Endothelial cell (in vitro differentiated cells): ENCODE results near the gene CSNK2A2. TPM values are rescaled to one million over a fixed set of nuclear protein-coding genes. Genes with fewer than 3 reads are reported as not detected.
A peak's percentile ranks its signal among the peaks of the same experiment; 100 is the strongest.

Source experiments
- DNase-seq: peaks from one replicate; pipeline ENCODE4 v3.0.0; 2021; ENCODE audit warnings: low spot score
- H3K27ac Mint-ChIP-seq: one replicate; pipeline ENCODE4 v1.8.0; 2021; ENCODE audit warnings: mixed read lengths, inconsistent platforms; ENCODE audit not compliant: unreplicated experiment
- H3K27me3 Mint-ChIP-seq: one replicate; pipeline ENCODE4 v1.8.0; 2021; ENCODE audit warnings: mild to moderate bottlenecking, moderate library complexity, mixed read lengths, inconsistent platforms; ENCODE audit not compliant: unreplicated experiment
- H3K36me3 Mint-ChIP-seq: one replicate; pipeline ENCODE4 v1.8.0; 2021; ENCODE audit warnings: mild to moderate bottlenecking, low read depth, mixed read lengths, inconsistent platforms; ENCODE audit not compliant: unreplicated experiment
- H3K4me1 Mint-ChIP-seq: one replicate; pipeline ENCODE4 v1.8.0; 2021; ENCODE audit warnings: mild to moderate bottlenecking, mixed read lengths, inconsistent platforms; ENCODE audit not compliant: unreplicated experiment
- H3K4me3 Mint-ChIP-seq: one replicate; pipeline ENCODE4 v1.8.0; 2021; ENCODE audit warnings: mild to moderate bottlenecking, mixed read lengths, inconsistent platforms; ENCODE audit not compliant: unreplicated experiment
- H3K9me3 Mint-ChIP-seq: one replicate; pipeline ENCODE4 v1.8.0; 2021; ENCODE audit warnings: mixed read lengths, inconsistent platforms; ENCODE audit not compliant: unreplicated experiment
- total RNA-seq: library from RNA; stranded (reverse); fragmentation: NEBNext Ultra II Directional; extraction: Animal tissue kit (Norgen Biotek cat#: 25700); gene quantifications from one replicate; pipeline ENCODE4 v1.2.1, GENCODE V29; 2021; ENCODE audit not compliant: unreplicated experiment
- TF ChIP-seq, protein P1 (sequence below): fragments of 200-600 bp; sonication (generic); IDR thresholded peaks from one replicate; pipeline ENCODE4 v1.5.0; 2021; ENCODE audit warnings: antibody characterized with exemption; ENCODE audit not compliant: unreplicated experiment

CSNK2A2 gene
- total RNA-seq, 1 donor from 2014 or later = 149 TPM

DNA sequence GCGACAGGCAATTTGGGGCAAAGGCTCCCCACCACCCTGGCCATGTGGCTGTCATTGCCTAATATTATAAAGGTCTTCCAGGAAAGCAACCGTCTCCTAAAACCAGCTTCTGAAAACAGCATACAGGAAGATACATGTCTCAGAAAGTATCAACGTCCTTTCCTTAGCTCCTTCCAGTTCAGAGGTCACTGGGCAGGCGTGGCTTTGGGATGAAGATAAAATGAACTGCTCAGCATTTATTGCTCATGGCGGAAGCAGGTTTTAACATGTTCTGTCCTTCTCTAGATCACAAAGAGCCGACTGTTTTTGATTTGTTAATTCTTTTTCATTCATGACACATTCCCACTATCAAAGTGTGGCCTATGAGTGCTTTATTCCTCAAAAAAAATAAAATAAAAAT, 76.8 kb downstream of the CSNK2A2 start:
- DNase-seq = no peak
- Mint-ChIP-seq H3K36me3 (peaks cover 6% of the 10 kb centered on the region), H3K4me1 (peaks cover 61% of the 10 kb centered on the region), H3K27ac (peak overlapping the region; percentile 44), H3K9me3 (no peaks in the 10 kb centered on the region), H3K27me3 (peaks cover 9% of the 10 kb centered on the region), H3K4me3 (no peak overlapping the region)
- TF ChIP-seq, protein P1, sequence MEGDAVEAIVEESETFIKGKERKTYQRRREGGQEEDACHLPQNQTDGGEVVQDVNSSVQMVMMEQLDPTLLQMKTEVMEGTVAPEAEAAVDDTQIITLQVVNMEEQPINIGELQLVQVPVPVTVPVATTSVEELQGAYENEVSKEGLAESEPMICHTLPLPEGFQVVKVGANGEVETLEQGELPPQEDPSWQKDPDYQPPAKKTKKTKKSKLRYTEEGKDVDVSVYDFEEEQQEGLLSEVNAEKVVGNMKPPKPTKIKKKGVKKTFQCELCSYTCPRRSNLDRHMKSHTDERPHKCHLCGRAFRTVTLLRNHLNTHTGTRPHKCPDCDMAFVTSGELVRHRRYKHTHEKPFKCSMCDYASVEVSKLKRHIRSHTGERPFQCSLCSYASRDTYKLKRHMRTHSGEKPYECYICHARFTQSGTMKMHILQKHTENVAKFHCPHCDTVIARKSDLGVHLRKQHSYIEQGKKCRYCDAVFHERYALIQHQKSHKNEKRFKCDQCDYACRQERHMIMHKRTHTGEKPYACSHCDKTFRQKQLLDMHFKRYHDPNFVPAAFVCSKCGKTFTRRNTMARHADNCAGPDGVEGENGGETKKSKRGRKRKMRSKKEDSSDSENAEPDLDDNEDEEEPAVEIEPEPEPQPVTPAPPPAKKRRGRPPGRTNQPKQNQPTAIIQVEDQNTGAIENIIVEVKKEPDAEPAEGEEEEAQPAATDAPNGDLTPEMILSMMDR = no peak

DNA sequence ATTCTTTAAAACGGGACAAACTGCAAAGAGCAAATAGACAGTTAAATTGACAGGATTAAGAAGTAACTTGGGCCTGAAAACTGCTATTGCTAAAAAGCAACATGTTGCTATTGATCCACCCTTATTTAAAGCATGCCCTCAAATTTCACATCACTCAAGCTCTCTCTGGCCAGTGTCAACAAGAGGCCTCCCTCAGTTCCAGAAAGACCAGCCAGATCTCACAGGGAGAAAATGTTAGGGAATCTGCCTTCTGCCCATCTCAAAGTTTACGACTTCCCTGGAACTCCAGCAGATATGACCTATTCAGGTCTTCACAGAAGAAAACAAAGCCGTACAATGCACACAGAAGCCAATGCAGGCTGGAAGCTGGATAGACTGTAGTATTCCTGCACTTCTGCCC, 77.7 kb downstream of the CSNK2A2 start:
- H3K36me3 Mint-ChIP-seq = peaks cover 15% of the 10 kb centered on the region
- no peaks in the 10 kb centered on the region for H3K9me3 Mint-ChIP-seq
- H3K27ac Mint-ChIP-seq = peak overlapping the region; percentile 44
- TF ChIP-seq, protein P1 = no peak
- H3K4me3 Mint-ChIP-seq = no peak overlapping the region
- no peak for DNase-seq
- peaks cover 62% of the 10 kb centered on the region for H3K4me1 Mint-ChIP-seq
- peaks cover 8% of the 10 kb centered on the region for H3K27me3 Mint-ChIP-seq

DNA sequence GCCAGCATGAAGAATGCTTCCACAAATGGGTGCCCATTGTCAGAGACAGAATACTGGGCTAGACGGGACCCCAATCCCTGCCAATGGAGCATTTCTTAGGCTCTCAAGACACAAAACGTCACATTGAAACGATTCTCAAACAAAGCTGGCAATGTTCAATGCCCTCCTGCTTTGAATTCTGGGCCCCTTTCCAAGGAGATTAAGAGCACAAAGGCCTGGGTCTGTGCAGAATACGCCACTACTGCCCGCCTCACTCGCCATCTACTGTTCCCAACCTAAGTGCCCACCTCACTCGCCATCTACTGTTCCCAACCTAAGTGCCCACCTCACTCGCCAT, 78.4 kb downstream of the CSNK2A2 start:
- Mint-ChIP-seq H3K36me3 (peaks cover 23% of the 10 kb centered on the region), H3K4me1 (peaks cover 58% of the 10 kb centered on the region), H3K9me3 (no peaks in the 10 kb centered on the region), H3K27ac (no peak overlapping the region), H3K4me3 (no peak overlapping the region), H3K27me3 (peaks cover 8% of the 10 kb centered on the region)
- TF ChIP-seq, protein P1 = no peak
- DNase-seq = no peak

DNA sequence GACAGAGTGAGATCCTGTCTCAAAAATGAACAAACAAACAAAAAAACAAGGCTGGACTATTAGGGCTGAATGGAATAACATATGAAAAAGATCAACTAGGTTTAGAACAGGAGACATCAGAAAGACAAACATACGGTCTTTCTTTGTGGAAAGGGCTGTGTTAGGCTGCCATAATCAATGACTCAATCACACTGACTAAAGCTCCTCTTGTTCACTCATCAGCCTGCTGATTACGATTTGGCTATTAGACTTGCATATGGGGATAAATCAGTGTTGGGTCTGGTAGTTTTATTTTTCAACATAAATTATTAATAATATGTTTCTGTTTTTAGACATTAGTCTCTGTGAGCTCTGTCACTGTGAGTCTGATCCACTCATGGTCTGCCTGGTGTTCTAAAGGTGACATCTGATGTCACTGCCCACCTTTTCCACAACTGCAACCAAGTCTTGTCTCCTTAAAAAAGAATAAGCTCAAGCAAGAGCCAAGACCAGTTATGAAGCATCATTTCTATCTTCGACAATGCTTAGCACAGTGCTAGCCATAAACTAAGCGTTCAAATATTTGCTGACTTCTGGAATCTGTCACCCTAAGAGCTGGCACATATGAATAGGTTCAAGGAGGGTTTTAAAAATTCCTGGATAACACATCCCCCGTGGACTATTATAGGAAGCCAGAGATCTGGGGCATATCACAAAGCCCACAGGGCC, 79.0 kb downstream of the CSNK2A2 start:
- no peak overlapping the region for H3K4me3 Mint-ChIP-seq
- no peaks in the 10 kb centered on the region for H3K9me3 Mint-ChIP-seq
- DNase-seq = no peak
- peaks cover 8% of the 10 kb centered on the region for H3K27me3 Mint-ChIP-seq
- TF ChIP-seq, protein P1 = no peak
- H3K27ac Mint-ChIP-seq = no peak overlapping the region
- peaks cover 53% of the 10 kb centered on the region for H3K4me1 Mint-ChIP-seq
- H3K36me3 Mint-ChIP-seq = peaks cover 24% of the 10 kb centered on the region

DNA sequence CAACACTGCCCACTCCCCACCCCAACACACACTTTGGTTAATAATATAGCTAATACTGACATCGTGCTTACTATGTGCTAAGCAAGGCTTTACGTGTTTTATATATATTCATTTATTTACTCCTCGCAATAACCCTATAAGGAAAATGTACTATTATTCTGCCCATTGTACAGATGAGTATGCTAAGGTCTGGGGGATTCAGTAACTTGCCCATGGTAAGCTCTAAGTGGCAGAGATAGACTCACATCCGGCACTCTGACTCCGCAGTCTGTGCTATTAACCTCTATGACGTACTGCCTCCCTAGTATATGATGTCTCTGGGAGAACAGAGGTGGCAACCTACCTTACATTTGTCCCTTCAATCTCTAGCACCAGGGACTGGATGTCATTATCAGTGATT, 81.4 kb downstream of the CSNK2A2 start:
- peaks cover 7% of the 10 kb centered on the region for H3K27me3 Mint-ChIP-seq

More for the DNA sequence above, 81.4 kb downstream of the CSNK2A2 start:
- Mint-ChIP-seq H3K27ac (peak overlapping the region; percentile 82), H3K4me1 (peaks cover 47% of the 10 kb centered on the region), H3K36me3 (peaks cover 38% of the 10 kb centered on the region), H3K9me3 (no peaks in the 10 kb centered on the region), H3K4me3 (peak overlapping the region; percentile 34)
- no peak for DNase-seq
- TF ChIP-seq, protein P1 = no peak
